Urinary bladder (tissue), 4 donors: ENCODE measurements around the gene FAM216A. TPM values are rescaled to one million over a fixed set of nuclear protein-coding genes. Genes with fewer than 3 reads are reported as not detected.
"Not testable (repeated sequence)": the region's sequence is repeated elsewhere in the genome, so short reads cannot be mapped to it uniquely, and the experiment has no call there.

Experiments used
- DNase-seq: peaks from one replicate; pipeline ENCODE4 v3.0.0-alpha.2; 2015; ENCODE audit errors: extremely low spot score
- H3K27ac ChIP-seq: one replicate; pipeline ENCODE4 v1.5.1; 2013; ENCODE audit warnings: low read depth, mild to moderate bottlenecking, moderate library complexity
- H3K36me3 ChIP-seq: one replicate; pipeline ENCODE4 v1.6.1; 2013; ENCODE audit warnings: mild to moderate bottlenecking, moderate library complexity; ENCODE audit not compliant: insufficient read depth
- H3K4me1 ChIP-seq: one replicate; pipeline ENCODE4 v1.6.1; 2013; ENCODE audit warnings: mild to moderate bottlenecking, moderate library complexity; ENCODE audit not compliant: insufficient read depth
- H3K4me3 ChIP-seq: one replicate; pipeline ENCODE4 v1.5.1; 2013; ENCODE audit warnings: low read depth, low read length
- WGBS: extraction: QIAGEN DNeasy Blood & Tissue Kit; methylation state at CpG from one replicate; pipeline ENCODE4 v1.1.7; 2013; 5-methylcytosine and 5-hydroxymethylcytosine counted together
- polyA plus RNA-seq: library from polyadenylated mRNA; stranded (reverse); fragments of 200-250 nt; gene quantifications from one replicate; pipeline ENCODE4 v1.2.3, GENCODE V29; 2013
- total RNA-seq: library from RNA; depleted of rRNA; stranded (reverse); fragments of >200 nt; gene quantifications from one replicate; pipeline ENCODE4 v1.2.3, GENCODE V29; 2014
- donor health status: healthy with polysubstance abuse.
- donor health status: healthy.

Gene FAM216A
- total and polyA plus RNA-seq, 2 donors, result 10.7 to 17.0 TPM

DNA sequence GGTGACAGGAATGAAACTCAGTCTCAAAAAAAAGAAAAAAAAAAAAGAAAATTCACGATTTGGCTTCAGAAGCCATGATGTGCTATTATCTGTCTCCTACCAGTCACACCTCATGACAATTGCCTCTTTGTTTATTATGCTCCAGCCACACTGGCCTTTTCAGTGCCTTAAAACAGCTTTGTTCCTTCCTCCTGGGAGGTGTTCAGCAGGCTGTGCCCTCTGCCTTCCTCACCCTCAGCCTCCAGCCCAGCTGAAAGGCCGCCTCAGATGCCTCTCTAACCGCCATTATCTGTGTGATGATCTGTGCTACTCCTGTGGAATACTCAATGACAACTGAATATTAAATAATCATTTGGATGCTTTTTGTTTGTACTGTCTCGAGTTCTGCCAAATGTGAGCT lies 9.9 kb upstream of the FAM216A start:
- 92% methylated on average over 4 of the region's 4 CpGs for WGBS
- Histone ChIP-seq H3K27ac (no peak overlapping the region), H3K4me3 (no peak overlapping the region), H3K36me3 (peaks cover 3% of the 10 kb centered on the region), H3K4me1 (no peaks in the 10 kb centered on the region)
- no peak for DNase-seq

DNA sequence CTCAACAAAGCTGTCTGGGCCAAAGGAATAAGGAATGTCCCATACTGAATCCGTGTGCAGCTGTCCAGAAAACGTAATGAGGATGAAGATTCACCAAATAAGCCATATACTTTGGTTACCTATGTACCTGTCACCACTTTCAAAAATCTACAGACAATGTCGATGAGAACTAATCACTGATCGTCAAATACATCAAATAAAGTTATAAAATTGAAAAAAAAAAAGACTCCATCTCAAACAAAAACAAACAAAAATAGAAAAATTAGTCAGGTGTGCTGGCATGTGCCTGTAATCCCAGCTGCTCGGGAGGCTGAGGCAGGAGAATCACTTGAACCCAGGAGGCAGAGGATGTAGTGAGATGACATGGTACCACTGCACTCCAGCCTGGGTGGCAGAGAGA lies 7.5 kb upstream of the FAM216A start:
- not testable (repeated sequence) for DNase-seq, H3K27ac ChIP-seq, H3K4me3 ChIP-seq, H3K4me1 ChIP-seq, H3K36me3 ChIP-seq
- WGBS, result 89% methylated on average over 5 of the region's 5 CpGs

DNA sequence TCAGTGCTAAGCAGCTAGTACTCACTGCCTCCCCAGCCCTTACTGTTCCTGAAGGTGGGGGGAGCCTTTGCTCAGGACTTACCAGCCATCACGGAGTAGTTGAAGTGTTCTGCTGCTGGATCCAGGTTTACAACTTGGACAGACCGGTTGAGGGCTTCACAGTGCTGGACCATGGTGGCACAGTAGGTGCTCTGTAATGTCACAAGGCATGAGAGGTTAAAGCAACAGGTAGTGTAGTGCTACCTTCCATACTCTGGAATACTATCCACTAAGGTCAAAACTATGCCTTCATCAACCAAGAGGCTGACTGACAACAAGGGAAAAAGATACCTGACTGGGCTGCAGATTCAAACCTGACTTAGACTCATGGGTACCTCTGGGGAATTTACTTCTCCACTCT lies 3.6 kb upstream of the FAM216A start:
- WGBS, result 95% methylated on average over 2 of the region's 2 CpGs
- Histone ChIP-seq H3K36me3 (peaks cover 5% of the 10 kb centered on the region), H3K27ac (no peak overlapping the region), H3K4me3 (no peak overlapping the region), H3K4me1 (no peaks in the 10 kb centered on the region)
- DNase-seq, result no peak

DNA sequence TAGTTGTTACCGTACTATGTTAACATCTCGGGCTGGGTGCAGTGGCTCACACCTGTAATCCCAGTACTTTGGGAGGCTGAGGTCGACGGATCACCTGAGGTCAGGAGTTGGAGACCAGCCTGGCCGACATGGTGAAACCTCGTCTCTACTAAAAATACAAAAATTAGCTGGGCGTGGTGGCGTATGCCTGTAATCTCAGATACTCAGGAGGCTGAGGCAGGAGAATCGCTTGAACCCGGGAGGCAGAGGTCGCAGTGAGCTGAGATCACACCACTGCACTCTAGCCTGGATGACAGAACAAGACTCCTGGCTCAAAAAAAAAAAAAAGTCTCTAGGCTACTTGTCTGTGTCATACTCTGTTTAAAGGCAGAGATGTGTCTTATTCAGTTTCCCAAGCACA lies 2.9 kb upstream of the FAM216A start:
- not testable (repeated sequence) for H3K27ac ChIP-seq, DNase-seq, H3K4me1 ChIP-seq, H3K36me3 ChIP-seq, H3K4me3 ChIP-seq
- 94% methylated on average over 11 of the region's 11 CpGs for WGBS

GRCh38 chr12:110466791-110467190 lies 1.9 kb upstream of the FAM216A start:
- no peak overlapping the region for H3K27ac ChIP-seq
- WGBS, result 64% methylated on average over 5 of the region's 5 CpGs

GRCh38 chr12:110467847-110468213 lies 815 bp upstream of the FAM216A start:
- peak overlapping the region; percentile 62 for H3K4me3 ChIP-seq
- H3K4me1 ChIP-seq, result no peaks in the 10 kb centered on the region
- H3K27ac ChIP-seq, result peak overlapping the region; percentile 46
- DNase-seq, result no peak
- peaks cover 2% of the 10 kb centered on the region for H3K36me3 ChIP-seq
- WGBS, result under 1% methylated on average over 15 of the region's 15 CpGs

More at GRCh38 chr12:110466791-110467190, 1.9 kb upstream of the FAM216A start:
- Histone ChIP-seq H3K4me1 (no peaks in the 10 kb centered on the region), H3K36me3 (peaks cover 5% of the 10 kb centered on the region), H3K4me3 (no peak overlapping the region)
- no peak for DNase-seq

GRCh38 chr12:110475426-110475825 lies 6.8 kb downstream of the FAM216A start:
- DNase-seq, result no peak
- Histone ChIP-seq H3K27ac (no peak overlapping the region), H3K4me1 (no peaks in the 10 kb centered on the region), H3K36me3 (peaks cover 2% of the 10 kb centered on the region), H3K4me3 (no peak overlapping the region)
- WGBS, result 97% methylated on average over 7 of the region's 7 CpGs

GRCh38 chr12:110498984-110499706 lies 30.5 kb downstream of the FAM216A start:
- H3K4me1 ChIP-seq, result no peaks in the 10 kb centered on the region
- 70% methylated on average over 4 of the region's 4 CpGs for WGBS
- H3K36me3 ChIP-seq, result no peaks in the 10 kb centered on the region
- H3K27ac ChIP-seq, result no peak overlapping the region
- no peak for DNase-seq
- H3K4me3 ChIP-seq, result no peak overlapping the region

DNA sequence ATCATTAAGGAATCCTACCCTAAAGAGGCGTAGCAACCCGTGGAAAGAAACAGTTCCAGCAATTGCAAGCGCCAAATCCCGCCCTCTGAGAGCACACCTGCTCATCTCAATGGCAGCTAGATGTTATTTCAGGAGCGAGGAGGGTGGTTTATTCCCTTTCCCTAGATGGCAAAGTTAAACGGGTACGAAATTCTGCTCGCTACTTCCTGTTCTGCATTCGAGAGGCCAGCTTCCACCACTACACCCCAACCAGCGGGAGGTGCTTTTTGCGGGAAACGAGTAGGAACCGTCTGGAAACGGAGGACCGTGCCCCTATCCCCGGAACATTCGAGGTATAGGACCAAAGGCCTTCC lies 32.7 kb downstream of the FAM216A start:
- DNase-seq, result peak; percentile 3
- under 1% methylated on average over 17 of the region's 17 CpGs for WGBS
- no peaks in the 10 kb centered on the region for H3K4me1 ChIP-seq
- no peaks in the 10 kb centered on the region for H3K36me3 ChIP-seq
- peak overlapping the region; percentile 70 for H3K4me3 ChIP-seq
- peak overlapping the region; percentile 87 for H3K27ac ChIP-seq

- no peaks in the 10 kb centered on the region for H3K36me3 ChIP-seq
- 8% methylated on average over 61 of the region's 61 CpGs for WGBS
- H3K4me3 ChIP-seq, result peak within 1 kb of the TSS; percentile 70
- H3K4me1 ChIP-seq, result no peaks in the 10 kb centered on the region
- H3K27ac ChIP-seq, result peak within 1 kb of the TSS; percentile 87
- peak; percentile 92 for DNase-seq
Measured at GRCh38 chr12:110501752-110502738, 33.4 kb downstream of the FAM216A start, which contains the start of the genes RAD9B and VPS29. TSS of gene RAD9B (plus strand) at chr12:110502331. CDS start at chr12:110502338, 7 bp downstream. TSS of gene VPS29 (minus strand) at chr12:110502111. CDS start at chr12:110502051, 60 bp downstream.

DNA sequence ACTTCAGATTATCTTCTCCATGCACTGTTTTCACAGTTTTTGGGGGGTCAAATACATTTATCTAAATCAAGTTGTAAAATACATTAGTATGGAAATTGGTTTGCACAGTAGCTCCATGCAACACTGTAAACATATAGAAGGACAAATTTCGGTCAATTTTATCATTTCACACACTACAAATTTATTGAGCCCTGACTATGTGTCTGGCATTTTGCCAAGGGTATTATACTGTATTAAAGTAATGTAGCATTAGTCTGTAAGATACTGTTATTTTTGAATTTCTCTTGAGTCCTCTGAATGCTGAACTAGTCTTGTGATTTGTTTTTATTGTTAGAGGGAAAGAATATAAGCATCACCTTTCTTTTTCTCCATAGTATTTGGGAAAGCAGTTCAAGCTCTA lies 34.8 kb downstream of the FAM216A start:
- no peaks in the 10 kb centered on the region for H3K4me1 ChIP-seq
- no peak for DNase-seq
- 47% methylated on average over 1 of the region's 1 CpG for WGBS
- H3K4me3 ChIP-seq, result no peak overlapping the region
- H3K27ac ChIP-seq, result no peak overlapping the region
- no peaks in the 10 kb centered on the region for H3K36me3 ChIP-seq

DNA sequence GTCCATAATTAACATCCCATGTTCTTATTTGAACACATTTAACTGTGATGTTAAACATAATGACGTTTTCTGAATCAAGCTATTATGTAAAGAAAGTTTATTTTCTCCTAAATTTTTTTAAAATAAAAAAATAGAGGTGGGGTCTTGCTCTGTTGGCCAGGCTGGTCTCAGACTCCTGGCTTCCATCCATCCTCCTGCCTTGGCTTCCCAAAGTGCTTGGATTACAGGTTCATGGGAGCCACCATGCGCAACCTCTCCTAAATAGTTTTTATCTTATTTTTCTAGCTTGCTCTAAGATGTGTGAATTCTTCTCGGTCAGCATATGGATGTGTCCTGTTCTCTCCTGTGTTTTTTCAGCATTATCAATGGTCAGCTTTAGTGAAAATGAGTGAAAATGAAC lies 36.7 kb downstream of the FAM216A start:
- Histone ChIP-seq H3K27ac (no peak overlapping the region), H3K4me1 (no peaks in the 10 kb centered on the region), H3K36me3 (no peaks in the 10 kb centered on the region), H3K4me3 (no peak overlapping the region)
- 75% methylated on average over 3 of the region's 3 CpGs for WGBS
- DNase-seq, result no peak

DNA sequence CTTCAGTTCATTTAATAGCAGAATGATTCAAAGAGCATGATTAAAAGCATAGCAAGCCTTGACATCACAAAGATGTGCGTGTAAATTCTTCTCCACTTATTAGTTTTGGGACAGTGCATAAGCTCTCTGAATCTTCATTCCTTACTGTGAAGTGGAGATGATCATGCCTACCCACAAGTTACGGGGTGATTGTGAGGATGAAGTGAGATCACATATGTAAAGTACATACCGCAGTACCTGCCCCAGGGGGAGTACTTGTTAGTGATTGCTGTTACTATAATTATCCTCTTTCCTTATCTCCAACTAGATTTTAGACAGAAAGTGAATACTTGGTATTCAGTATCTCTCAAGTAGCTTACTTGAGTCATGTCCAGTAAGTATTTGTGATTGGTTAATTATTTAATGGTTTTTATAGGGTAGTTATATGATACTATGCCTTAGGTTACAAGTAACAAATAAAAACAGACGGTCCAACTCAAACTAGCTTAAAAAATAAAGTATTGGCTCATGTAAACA lies 39.5 kb downstream of the FAM216A start:
- H3K27ac ChIP-seq, result no peak overlapping the region
- no peaks in the 10 kb centered on the region for H3K4me1 ChIP-seq
- 79% methylated on average over 4 of the region's 4 CpGs for WGBS
- H3K4me3 ChIP-seq, result no peak overlapping the region
- DNase-seq, result no peak
- H3K36me3 ChIP-seq, result no peaks in the 10 kb centered on the region
